Progenitor cell of endocrine pancreas (in vitro differentiated cells): Measurements from ENCODE around the gene ASB12. TPM values are rescaled to one million over a fixed set of nuclear protein-coding genes. Genes with fewer than 3 reads are reported as not detected.

ENCODE experiments used
- DNase-seq: peaks from one replicate; pipeline ENCODE4 v3.0.0; 2021; ENCODE audit warnings: low spot score; ENCODE audit not compliant: unreplicated experiment
- H3K27ac Mint-ChIP-seq: 2 replicates; pipeline ENCODE4 v1.8.0; 2021; ENCODE audit warnings: mild to moderate bottlenecking, moderate library complexity, mixed read lengths
- H3K27me3 Mint-ChIP-seq: 2 replicates; pipeline ENCODE4 v1.8.0; 2021; ENCODE audit warnings: mixed read lengths
- H3K36me3 Mint-ChIP-seq: 2 replicates; pipeline ENCODE4 v1.8.0; 2022; ENCODE audit warnings: mixed read lengths; ENCODE audit not compliant: insufficient read depth
- H3K4me1 Mint-ChIP-seq: 2 replicates; pipeline ENCODE4 v1.8.0; 2021; ENCODE audit warnings: low read depth, mixed read lengths
- H3K4me3 Mint-ChIP-seq: 2 replicates; pipeline ENCODE4 v1.8.0; 2021; ENCODE audit warnings: low read depth, mild to moderate bottlenecking, moderate library complexity, mixed read lengths
- H3K9me3 Mint-ChIP-seq: 2 replicates; pipeline ENCODE4 v1.8.0; 2021; ENCODE audit warnings: low read depth, mixed read lengths
- total RNA-seq: library from RNA; stranded (reverse); gene quantifications from 2 replicates; pipeline ENCODE4 v1.2.1, GENCODE V29; 2021
- TF ChIP-seq, protein P1 (sequence below): fragments of 200-600 bp; sonication (generic); IDR thresholded peaks from one replicate; pipeline ENCODE4 v1.5.0; 2021; ENCODE audit warnings: antibody characterized with exemption, mild to moderate bottlenecking; ENCODE audit not compliant: unreplicated experiment

The ASB12 gene
- total RNA-seq, 1 donor from 2014 or later = 0.22 TPM

DNA sequence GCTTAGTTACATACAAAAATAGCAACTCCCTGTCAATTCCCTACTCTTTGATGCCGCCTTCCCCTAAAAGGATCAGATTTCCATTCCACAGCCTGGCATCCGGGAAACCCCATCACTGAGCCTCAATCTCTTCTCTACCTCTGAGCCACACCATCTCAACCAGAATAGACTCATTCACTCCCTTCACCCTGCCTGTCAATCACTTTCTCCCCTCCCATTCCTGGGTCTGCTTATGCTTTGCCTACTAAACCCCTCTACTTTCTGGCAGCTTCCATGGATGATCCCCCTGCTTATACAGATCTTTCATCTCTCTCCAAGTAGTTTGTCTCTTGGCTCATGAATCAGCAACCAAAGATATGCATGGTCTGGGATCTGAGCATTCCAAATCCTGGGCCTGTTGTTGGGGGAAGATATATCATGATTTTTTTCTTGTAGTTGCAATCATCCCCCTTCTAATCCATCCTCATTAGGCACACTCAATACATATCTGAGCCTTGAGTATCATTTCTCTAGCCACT is 27.5 kb downstream of the ASB12 start:
- TF ChIP-seq, protein P1, sequence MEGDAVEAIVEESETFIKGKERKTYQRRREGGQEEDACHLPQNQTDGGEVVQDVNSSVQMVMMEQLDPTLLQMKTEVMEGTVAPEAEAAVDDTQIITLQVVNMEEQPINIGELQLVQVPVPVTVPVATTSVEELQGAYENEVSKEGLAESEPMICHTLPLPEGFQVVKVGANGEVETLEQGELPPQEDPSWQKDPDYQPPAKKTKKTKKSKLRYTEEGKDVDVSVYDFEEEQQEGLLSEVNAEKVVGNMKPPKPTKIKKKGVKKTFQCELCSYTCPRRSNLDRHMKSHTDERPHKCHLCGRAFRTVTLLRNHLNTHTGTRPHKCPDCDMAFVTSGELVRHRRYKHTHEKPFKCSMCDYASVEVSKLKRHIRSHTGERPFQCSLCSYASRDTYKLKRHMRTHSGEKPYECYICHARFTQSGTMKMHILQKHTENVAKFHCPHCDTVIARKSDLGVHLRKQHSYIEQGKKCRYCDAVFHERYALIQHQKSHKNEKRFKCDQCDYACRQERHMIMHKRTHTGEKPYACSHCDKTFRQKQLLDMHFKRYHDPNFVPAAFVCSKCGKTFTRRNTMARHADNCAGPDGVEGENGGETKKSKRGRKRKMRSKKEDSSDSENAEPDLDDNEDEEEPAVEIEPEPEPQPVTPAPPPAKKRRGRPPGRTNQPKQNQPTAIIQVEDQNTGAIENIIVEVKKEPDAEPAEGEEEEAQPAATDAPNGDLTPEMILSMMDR = no peak
- DNase-seq = no peak
- no peak overlapping the region for H3K4me3 Mint-ChIP-seq
- H3K27ac Mint-ChIP-seq = no peak overlapping the region
- H3K4me1 Mint-ChIP-seq = peaks cover 11% of the 10 kb centered on the region
- H3K36me3 Mint-ChIP-seq = peaks cover 4% of the 10 kb centered on the region
- peaks cover 10% of the 10 kb centered on the region for H3K9me3 Mint-ChIP-seq
- no peaks in the 10 kb centered on the region for H3K27me3 Mint-ChIP-seq

DNA sequence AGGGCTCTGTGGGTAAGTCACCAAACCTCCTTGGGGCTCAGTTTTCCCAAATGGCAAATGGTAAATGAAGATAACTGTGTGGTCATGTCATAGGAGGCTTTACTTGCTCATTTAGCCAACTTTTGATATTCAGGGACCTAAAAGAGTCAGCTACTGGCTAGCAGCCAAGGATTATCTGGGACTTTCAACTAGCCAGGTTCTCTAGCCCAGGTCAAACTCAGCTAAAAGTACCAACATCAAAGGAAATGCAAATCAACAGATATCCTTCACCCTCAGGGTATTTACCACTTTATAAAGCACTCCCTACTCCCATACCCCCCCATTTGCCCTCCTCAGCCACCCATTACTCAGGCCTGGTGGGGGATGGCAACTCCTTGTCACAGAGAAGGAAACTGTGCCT is 32.4 kb downstream of the ASB12 start:
- Mint-ChIP-seq H3K27ac (no peak overlapping the region), H3K4me1 (peaks cover 3% of the 10 kb centered on the region), H3K36me3 (peaks cover 4% of the 10 kb centered on the region), H3K4me3 (no peak overlapping the region), H3K27me3 (no peaks in the 10 kb centered on the region), H3K9me3 (peaks cover 11% of the 10 kb centered on the region)
- TF ChIP-seq, protein P1 = no peak
- no peak for DNase-seq

DNA sequence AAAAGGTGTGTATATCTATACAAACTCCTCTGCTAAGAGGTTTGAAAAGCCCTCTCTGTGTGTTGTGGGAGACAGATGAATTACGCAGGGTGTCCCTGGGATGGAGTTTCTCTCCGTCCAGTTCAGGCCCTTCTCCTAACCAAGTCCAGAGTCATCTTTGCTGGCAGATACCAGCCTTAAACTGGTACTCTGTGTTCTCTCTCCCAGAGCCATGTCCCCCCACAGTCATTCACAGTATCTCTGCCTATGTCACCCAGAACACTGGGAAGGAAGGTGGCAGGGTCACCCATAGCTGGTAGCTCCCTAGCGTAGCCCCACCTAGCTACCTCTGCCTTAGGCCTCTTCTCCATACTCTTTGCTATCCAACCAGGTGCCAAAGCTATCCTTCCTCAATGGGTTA is 33.8 kb downstream of the ASB12 start:
- Mint-ChIP-seq H3K36me3 (peaks cover 1% of the 10 kb centered on the region), H3K4me1 (no peaks in the 10 kb centered on the region), H3K27ac (no peak overlapping the region), H3K4me3 (no peak overlapping the region), H3K27me3 (no peaks in the 10 kb centered on the region), H3K9me3 (peaks cover 11% of the 10 kb centered on the region)
- DNase-seq = no peak
- TF ChIP-seq, protein P1 = no peak

DNA sequence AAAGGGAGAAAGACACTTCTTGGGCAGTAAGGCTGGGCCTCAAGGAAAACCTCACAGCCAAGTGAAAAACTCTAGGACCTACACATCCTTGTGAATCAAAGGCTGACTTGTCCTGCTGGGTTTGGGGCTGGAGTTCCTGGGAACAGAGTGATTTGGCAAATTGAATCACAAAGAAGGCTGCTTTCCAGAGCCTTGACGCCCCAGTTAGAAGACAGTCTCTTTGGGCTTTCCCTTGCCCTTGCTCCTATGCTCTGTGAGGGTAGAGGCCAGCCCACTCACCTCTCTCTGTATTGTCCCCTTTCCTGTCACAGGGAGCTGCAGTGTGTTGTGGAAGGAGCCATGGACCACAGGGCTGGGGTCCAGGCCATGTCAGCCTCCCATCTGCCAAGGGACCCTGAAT is 34.5 kb downstream of the ASB12 start:
- Mint-ChIP-seq H3K36me3 (peaks cover 2% of the 10 kb centered on the region), H3K9me3 (peaks cover 13% of the 10 kb centered on the region), H3K4me1 (no peaks in the 10 kb centered on the region), H3K4me3 (no peak overlapping the region), H3K27me3 (no peaks in the 10 kb centered on the region), H3K27ac (no peak overlapping the region)
- no peak for DNase-seq
- TF ChIP-seq, protein P1 = no peak

DNA sequence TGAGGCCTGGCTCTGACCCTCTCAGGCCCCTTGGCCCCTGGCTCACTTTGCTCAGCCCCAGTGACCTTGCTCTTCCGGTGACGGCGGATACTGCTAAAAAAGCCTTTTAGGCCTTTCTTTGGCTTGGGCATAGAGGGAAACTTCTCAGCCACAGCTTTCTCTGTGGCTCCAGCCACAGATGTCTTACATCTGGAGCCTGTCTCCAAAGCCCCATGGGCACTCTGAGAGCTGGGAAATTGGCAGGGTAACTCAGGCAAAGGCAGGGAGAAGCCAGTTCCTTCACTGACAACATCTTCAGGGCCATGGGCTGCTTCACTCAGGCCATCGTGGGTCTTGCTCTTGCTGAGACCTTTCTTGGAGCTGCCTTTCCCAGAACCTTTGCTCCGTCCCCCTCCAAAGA is 37.7 kb downstream of the ASB12 start:
- peaks cover 12% of the 10 kb centered on the region for H3K9me3 Mint-ChIP-seq
- TF ChIP-seq, protein P1 = no peak
- H3K27ac Mint-ChIP-seq = no peak overlapping the region
- H3K27me3 Mint-ChIP-seq = no peaks in the 10 kb centered on the region
- peaks cover 4% of the 10 kb centered on the region for H3K36me3 Mint-ChIP-seq
- no peaks in the 10 kb centered on the region for H3K4me1 Mint-ChIP-seq
- no peak for DNase-seq
- H3K4me3 Mint-ChIP-seq = no peak overlapping the region
